Measurements from ENCODE around the gene CELF1. TPM values are rescaled to one million over a fixed set of nuclear protein-coding genes. Genes with fewer than 3 reads are reported as not detected.

CELF1 gene
- total RNA-seq, 4 donors from 2014 or later = 82.2 to 146 (median 106) TPM

GRCh38 chr11:47523490-47524225 lies 29.3 kb downstream of the CELF1 start:
- Histone ChIP-seq H3K27ac (peak overlapping the region; percentile 79 to 83 (median 81)), H3K4me3 (peak overlapping the region; percentile 12 to 38), H3K27me3 (no peaks in the 10 kb centered on the region), H3K4me1 (peaks cover 19 to 99% (median 52%) of the 10 kb centered on the region in 3 donors), H3K9me3 (no peaks in the 10 kb centered on the region), H3K36me3 (no peaks in the 10 kb centered on the region)
- 0 to 6% methylated on average over 3 of the region's 3 CpGs for WGBS, 2 donors (ENCODE audit: low coverage in 1 of 2)
- ATAC-seq = peak; percentile 79
- peak; percentile 46 for TF ChIP-seq POLR2AphosphoS5 (IDR thresholded peaks at IDR 0.05)
- no peak for TF ChIP-seq CTCF (IDR thresholded peaks at IDR 0.05)

GRCh38 chr11:47518212-47518964 lies 34.5 kb downstream of the CELF1 start:
- H3K27ac ChIP-seq = peak overlapping the region in 3 of 4 donors; percentile 49 to 81 (median 60)
- TF ChIP-seq CTCF (IDR thresholded peaks at IDR 0.05) (no peak), EP300 (IDR thresholded peaks at IDR 0.05) (no peak), POLR2AphosphoS5 (IDR thresholded peaks at IDR 0.05) (no peak), POLR2A (IDR thresholded peaks at IDR 0.05) (no peak)
- 54 to 57% methylated on average over 3 of the region's 3 CpGs for WGBS, 2 donors (ENCODE audit: low coverage in 1 of 2)
- no peak overlapping the region for H3K4me3 ChIP-seq
- H3K36me3 ChIP-seq = no peaks in the 10 kb centered on the region
- peaks cover 36 to 100% (median 71%) of the 10 kb centered on the region in 3 donors for H3K4me1 ChIP-seq
- no peaks in the 10 kb centered on the region for H3K27me3 ChIP-seq
- ATAC-seq = no peak
- no peaks in the 10 kb centered on the region for H3K9me3 ChIP-seq

GRCh38 chr11:47516984-47517853 lies 35.7 kb downstream of the CELF1 start:
- no peaks in the 10 kb centered on the region for H3K36me3 ChIP-seq
- ATAC-seq = no peak
- peak overlapping the region in 3 of 4 donors; percentile 24 to 81 (median 60) for H3K27ac ChIP-seq
- TF ChIP-seq POLR2A (IDR thresholded peaks at IDR 0.05) (no peak), EP300 (IDR thresholded peaks at IDR 0.05) (no peak), POLR2AphosphoS5 (IDR thresholded peaks at IDR 0.05) (no peak), CTCF (IDR thresholded peaks at IDR 0.05) (no peak)
- H3K4me3 ChIP-seq = no peak overlapping the region
- peaks cover 35 to 100% (median 60%) of the 10 kb centered on the region in 3 donors for H3K4me1 ChIP-seq
- no peaks in the 10 kb centered on the region for H3K9me3 ChIP-seq
- WGBS, 2 donors (ENCODE audit: low coverage in 1 of 2) = 67 to 68% methylated on average over 7 to 10 of the region's 10 CpGs
- H3K27me3 ChIP-seq = no peaks in the 10 kb centered on the region

GRCh38 chr11:47516155-47516554 lies 36.8 kb downstream of the CELF1 start:
- Histone ChIP-seq H3K9me3 (no peaks in the 10 kb centered on the region), H3K4me1 (peaks cover 35 to 100% (median 58%) of the 10 kb centered on the region in 3 donors), H3K36me3 (no peaks in the 10 kb centered on the region), H3K27me3 (no peaks in the 10 kb centered on the region), H3K4me3 (no peak overlapping the region), H3K27ac (peak overlapping the region in 3 of 4 donors; percentile 46 to 81 (median 67))
- WGBS, 2 donors (ENCODE audit: low coverage in 1 of 2) = 38 to 52% methylated on average over 3 of the region's 3 CpGs
- ATAC-seq = no peak
- TF ChIP-seq CTCF (IDR thresholded peaks at IDR 0.05) (no peak), POLR2AphosphoS5 (IDR thresholded peaks at IDR 0.05) (no peak), POLR2A (IDR thresholded peaks at IDR 0.05) (no peak), EP300 (IDR thresholded peaks at IDR 0.05) (no peak)

Data from gastroesophageal sphincter (tissue), 4 donors.